Measurements from ENCODE around the gene ARHGAP24.
"Not testable (repeated sequence)": the region's sequence is repeated elsewhere in the genome, so short reads cannot be mapped to it uniquely, and the experiment has no call there.

Gene ARHGAP24

DNA sequence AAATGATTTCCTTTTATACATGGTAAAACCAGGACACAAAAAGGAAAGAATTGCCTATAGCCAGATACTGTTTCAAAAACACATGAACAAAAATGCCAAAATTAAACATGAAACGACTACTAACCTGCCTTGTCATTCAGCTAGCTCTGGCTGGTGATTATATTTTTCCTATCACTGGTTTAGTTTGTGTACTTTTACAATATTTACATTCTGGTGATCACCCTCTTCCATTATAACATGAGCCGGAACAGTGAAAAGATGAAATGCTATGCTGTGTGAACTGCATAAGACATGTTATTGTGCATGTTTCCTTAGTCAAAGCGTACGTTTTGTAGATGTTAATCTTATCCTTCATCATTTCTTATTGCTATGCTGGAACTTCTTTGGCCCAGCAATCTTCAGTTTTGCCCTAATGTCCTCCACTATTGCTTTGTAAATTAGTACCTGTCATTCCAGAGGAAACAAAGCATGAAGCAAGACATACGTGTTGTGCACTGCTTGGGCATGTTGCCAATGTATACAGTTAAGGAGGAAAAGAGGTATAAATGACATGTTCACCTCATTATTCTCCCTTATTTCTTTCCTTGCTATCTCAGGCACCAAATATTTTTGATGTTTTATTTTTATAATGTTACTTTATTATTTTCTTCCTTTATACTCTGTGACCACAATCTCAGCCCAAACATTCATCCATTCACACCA, 386.3 kb downstream of the ARHGAP24 start:
- DNase-seq (ENCODE audit: low read depth in 2 of 2) = no peak

GRCh38 chr4:85862896-85863295, 387.9 kb downstream of the ARHGAP24 start:
- DNase-seq (ENCODE audit: low read depth in 2 of 2) = no peak

- no peak for DNase-seq (ENCODE audit: low read depth in 2 of 2)
These were observed 389.6 kb downstream of the ARHGAP24 start for GRCh38 chr4:85864259-85865205.

DNA sequence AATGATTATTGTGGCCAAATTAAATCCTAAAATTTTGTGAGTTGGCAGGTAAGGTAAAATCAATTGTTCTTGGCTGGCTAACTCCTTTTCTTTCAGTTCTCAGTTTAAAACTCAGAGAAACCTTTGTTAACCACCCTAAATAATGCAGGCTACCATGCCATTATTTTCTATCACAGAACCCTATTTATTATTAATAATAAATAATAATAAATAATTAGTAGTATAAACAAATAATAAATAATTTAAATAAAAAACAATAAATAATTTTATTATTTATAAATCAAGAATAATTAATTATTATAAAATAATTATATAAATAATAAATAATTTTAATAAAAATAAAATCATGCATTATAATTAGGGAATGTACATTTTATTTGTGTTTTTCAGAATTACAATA, 390.3 kb downstream of the ARHGAP24 start:
- no peak for DNase-seq (ENCODE audit: low read depth in 2 of 2)

DNA sequence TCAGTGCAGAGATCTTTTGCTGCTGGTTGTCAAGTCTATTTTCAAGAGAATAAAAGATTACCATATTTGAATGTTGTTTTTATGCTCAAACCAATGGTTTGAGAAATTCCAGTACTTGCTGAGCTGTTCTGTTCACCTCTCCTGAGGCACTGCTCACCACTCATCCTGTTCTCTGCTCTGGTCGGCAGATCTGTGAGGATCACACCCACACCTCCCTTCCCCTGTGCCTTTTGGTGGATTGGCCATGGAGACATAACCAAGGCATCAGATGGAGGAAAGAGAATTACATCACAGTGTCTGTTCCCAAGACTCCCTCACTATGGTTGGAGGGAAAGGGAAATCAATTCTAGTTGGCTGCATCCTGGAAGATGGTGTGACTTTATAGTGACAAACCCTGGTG, 391.6 kb downstream of the ARHGAP24 start:
- DNase-seq (ENCODE audit: low read depth in 2 of 2) = no peak

GRCh38 chr4:85867271-85867670, 392.3 kb downstream of the ARHGAP24 start:
- no peak for DNase-seq (ENCODE audit: low read depth in 2 of 2)

DNA sequence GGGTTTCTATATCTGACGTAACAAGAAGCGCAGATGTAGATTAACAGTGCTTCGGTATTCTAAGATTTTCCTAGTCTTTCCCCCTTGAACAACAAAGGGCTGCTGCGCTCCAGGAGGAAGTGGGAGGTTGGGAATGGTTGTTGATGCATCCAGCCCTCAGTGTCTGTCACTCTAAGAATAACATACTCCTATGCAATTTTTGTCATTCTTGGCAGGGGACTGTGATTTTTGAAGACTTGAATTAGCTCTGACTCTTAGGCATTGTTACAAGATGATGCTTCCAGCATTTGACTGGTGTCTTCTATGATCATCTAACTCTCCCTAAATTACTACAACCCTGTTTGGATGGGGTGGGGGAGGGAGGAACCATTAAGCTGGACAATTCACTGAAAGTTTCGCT, 394.2 kb downstream of the ARHGAP24 start:
- DNase-seq (ENCODE audit: low read depth in 2 of 2) = no peak

- no peak for DNase-seq (ENCODE audit: low read depth in 2 of 2)
These were observed 395.5 kb downstream of the ARHGAP24 start for GRCh38 chr4:85870298-85871083.

- no peak for DNase-seq (ENCODE audit: low read depth in 2 of 2)
These were observed 398.6 kb downstream of the ARHGAP24 start for GRCh38 chr4:85873566-85873965.

DNA sequence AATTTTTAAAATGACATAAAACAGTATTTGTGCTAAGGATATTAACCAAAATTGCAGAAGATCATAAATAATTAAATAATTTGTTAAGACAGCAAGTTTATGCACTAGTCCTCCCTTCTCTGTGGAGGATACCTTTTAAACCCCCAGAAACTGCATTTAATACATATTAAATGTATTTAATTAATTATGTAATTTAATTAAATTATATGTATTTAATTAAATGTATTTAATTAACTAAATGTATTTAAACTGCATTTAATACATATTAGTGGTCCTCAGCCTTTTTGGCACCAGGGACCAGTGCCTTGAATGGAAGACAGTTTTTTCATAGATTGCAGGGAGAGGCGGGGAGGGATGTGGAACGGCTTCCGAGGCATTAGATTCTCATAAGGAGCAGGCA, 404.6 kb downstream of the ARHGAP24 start:
- no peak for DNase-seq (ENCODE audit: low read depth in 2 of 2)

GRCh38 chr4:85883180-85883579, 408.2 kb downstream of the ARHGAP24 start:
- DNase-seq (ENCODE audit: low read depth in 2 of 2) = no peak

DNA sequence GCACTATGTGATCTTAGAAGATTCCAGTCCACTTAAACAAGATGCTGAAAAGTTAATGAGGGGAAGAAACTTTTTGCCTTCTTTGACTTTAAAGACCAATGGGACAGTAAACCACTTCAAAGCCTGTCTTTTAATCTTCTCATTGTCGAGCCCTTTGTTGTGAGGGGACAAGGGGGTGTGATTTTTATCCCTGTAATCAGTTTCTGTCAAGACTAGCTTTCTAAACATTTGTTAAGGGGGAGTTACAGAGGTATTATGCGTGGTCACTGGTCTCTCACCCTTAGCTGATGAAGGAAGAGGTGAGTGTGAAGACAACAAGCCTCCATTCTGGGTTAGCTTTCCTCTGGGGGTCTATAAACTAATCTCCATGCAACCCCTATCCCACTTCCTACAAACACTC, 409.3 kb downstream of the ARHGAP24 start:
- DNase-seq (ENCODE audit: low read depth in 2 of 2) = no peak

DNA sequence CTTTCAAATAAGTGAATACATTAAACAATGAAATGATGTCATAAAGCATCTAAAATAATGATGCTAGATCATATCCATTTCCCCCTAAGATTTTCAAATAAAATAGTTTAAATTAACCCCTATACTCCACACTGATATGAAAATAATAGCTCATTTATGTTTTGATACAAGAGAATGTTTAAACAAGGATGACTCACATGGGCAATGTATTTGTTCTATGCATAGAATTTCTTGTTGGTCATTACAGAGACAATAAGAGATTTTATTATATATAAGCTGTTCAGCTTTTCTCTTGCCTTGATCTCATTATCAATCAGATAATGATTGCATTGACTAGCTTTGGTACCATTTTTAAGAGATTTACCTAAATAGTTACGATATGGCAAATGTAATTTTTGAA, 411.7 kb downstream of the ARHGAP24 start:
- DNase-seq (ENCODE audit: low read depth in 2 of 2) = no peak

- no peak for DNase-seq (ENCODE audit: low read depth in 2 of 2)
These were observed 414.4 kb downstream of the ARHGAP24 start for GRCh38 chr4:85889314-85889713.

- no peak for DNase-seq (ENCODE audit: low read depth in 2 of 2)
These were observed 420.8 kb downstream of the ARHGAP24 start for GRCh38 chr4:85895755-85896154.

- no peak for DNase-seq (ENCODE audit: low read depth in 2 of 2)
These were observed 423.3 kb downstream of the ARHGAP24 start for GRCh38 chr4:85898231-85898630.

GRCh38 chr4:85901500-85901899, 426.6 kb downstream of the ARHGAP24 start:
- no peak for DNase-seq (ENCODE audit: low read depth in 2 of 2)

DNA sequence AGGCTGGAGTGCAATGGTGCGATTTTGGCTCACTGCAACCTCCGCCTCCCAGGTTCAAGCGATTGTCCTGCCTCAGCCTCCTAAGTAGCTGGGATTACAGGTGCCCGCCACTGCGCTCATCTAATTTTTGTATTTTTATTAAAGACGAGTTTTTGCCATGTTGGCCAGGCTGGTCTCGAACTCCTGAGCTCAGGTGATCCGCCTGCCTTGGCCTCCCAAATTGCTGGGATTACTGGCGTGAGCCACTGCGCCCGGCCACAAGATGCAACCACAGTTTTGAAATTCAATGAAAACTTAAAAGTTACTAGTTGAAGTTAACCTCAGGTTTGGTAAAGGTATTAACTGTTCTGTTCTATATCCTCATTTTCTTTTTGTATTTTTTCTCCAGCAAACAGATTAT, 427.7 kb downstream of the ARHGAP24 start:
- DNase-seq (ENCODE audit: low read depth in 2 of 2) = not testable (repeated sequence)

DNA sequence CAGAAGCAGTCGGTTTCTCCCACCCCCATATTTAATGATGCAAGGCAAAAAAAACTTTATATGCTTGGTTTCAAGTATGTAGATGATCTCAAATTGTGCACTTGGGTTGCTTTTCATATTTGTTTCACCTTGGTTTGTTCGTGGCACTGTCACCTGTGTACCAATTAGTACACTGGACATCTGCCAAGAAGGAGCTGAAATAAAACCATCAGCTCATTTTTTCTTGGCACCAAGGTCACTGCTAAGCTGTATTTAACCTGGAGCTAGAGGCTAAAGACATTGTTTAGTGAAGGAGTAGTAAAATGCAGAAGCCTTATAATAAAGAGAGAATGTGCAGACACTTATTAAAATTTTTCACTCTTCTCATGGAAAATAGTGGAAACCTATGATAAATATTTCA, 430.8 kb downstream of the ARHGAP24 start:
- DNase-seq (ENCODE audit: low read depth in 2 of 2) = no peak

GRCh38 chr4:85907001-85907400, 432.1 kb downstream of the ARHGAP24 start:
- DNase-seq (ENCODE audit: low read depth in 2 of 2) = no peak

GRCh38 chr4:85909851-85910250, 434.9 kb downstream of the ARHGAP24 start:
- no peak for DNase-seq (ENCODE audit: low read depth in 2 of 2)

DNA sequence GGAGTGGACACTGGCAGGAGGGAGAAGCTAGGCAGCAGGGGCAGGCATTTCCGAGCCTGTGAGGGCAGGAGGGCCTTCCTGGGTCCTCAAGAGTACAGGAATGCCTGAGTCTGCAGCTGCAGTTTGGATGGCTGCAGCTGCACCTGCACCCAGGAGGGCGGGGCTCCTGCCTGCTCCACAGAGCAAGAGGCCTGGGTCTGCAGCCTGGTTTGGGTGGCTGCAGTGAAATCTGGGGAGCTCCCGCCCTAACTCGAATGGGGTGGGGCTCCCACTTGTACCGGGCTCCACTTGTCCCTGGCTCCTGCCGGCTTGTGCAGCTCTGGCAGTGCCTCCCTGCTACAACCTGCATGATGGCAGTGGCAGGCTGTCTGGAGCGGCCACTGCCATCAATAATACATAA, 436.0 kb downstream of the ARHGAP24 start:
- DNase-seq (ENCODE audit: low read depth in 2 of 2) = no peak

Measured in stimulated activated CD4-positive, alpha-beta T cell treated with anti-CD3 and anti-CD28 coated beads, Interleukin-1b, Interleukin-23, amount 100 ng/mL, for 1 hour (primary cell).